Panc1 (cell line): ENCODE measurements around the gene KIAA0930.

Experiments used
- CTCF ChIP-seq: fragments of 450-650 bp; IDR thresholded peaks from 2 replicates; pipeline ENCODE4 v1.5.1; 2017; ENCODE audit warnings: mild to moderate bottlenecking
- TF ChIP-seq, protein P1 (sequence below), 2 experiments: IDR thresholded peaks; 2 replicates each; pipeline ENCODE4 v1.6.1; 2011 to 2012; ENCODE audit warnings: low read depth in 2 of 2, control low read depth in 1 of 2, low read length in 1 of 2, mild to moderate bottlenecking in 1 of 2, moderate library complexity in 1 of 2; ENCODE audit not compliant: insufficient read depth in 1 of 2

DNA sequence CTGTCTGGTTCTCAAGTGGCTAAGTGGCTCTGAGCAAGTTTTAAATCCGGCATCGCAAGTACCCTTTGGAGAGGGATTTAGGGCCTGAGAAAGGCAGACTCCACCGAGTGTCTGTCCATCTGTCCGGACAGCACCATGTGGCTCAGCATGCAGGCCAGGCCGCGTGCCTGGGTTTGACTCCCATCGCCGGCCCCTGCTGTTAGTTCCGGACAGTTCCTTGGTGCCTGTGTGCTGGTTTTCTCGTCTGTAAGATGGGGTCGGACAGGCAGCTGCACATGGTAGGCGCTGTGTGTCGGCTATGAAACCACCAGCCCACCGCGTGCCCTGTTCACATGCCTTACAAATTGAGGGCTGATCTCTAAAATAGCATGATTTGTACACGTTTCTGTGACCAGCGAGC lies 46.0 kb downstream of the KIAA0930 start:
- TF ChIP-seq CTCF: no peak
- TF ChIP-seq, protein P1, sequence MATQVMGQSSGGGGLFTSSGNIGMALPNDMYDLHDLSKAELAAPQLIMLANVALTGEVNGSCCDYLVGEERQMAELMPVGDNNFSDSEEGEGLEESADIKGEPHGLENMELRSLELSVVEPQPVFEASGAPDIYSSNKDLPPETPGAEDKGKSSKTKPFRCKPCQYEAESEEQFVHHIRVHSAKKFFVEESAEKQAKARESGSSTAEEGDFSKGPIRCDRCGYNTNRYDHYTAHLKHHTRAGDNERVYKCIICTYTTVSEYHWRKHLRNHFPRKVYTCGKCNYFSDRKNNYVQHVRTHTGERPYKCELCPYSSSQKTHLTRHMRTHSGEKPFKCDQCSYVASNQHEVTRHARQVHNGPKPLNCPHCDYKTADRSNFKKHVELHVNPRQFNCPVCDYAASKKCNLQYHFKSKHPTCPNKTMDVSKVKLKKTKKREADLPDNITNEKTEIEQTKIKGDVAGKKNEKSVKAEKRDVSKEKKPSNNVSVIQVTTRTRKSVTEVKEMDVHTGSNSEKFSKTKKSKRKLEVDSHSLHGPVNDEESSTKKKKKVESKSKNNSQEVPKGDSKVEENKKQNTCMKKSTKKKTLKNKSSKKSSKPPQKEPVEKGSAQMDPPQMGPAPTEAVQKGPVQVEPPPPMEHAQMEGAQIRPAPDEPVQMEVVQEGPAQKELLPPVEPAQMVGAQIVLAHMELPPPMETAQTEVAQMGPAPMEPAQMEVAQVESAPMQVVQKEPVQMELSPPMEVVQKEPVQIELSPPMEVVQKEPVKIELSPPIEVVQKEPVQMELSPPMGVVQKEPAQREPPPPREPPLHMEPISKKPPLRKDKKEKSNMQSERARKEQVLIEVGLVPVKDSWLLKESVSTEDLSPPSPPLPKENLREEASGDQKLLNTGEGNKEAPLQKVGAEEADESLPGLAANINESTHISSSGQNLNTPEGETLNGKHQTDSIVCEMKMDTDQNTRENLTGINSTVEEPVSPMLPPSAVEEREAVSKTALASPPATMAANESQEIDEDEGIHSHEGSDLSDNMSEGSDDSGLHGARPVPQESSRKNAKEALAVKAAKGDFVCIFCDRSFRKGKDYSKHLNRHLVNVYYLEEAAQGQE (IDR thresholded peaks at IDR 0.05; ENCODE audit: insufficient read depth in 1 of 2, low read depth in 2 of 2, low read length in 1 of 2): no peak
